Activated T-cell treated with anti-CD3 and anti-CD28 coated beads, Interleukin-2, amount 50 U/mL, for 4 hours (primary cell): ENCODE data around the gene NACA2. TPM values are rescaled to one million over a fixed set of nuclear protein-coding genes. Genes with fewer than 3 reads are reported as not detected.

Experiments used
- total RNA-seq, 3 donors: library from RNA; stranded (reverse); gene quantifications; one replicate each; pipeline ENCODE4 v1.2.1, GENCODE V29; 2021

NACA2 gene
- total RNA-seq, 3 donors from 2014 or later, result not detected

Other genes with a start within 250 kb of the NACA2 start
- gene TBX2, start 191.4 kb downstream of the NACA2 start, total RNA-seq, result under 1 TPM; 0.05 to 0.16 (median 0.15) TPM
- not detected for gene TBX4, start 138.8 kb downstream of the NACA2 start, total RNA-seq